GM23338 (cell line): ENCODE results near the gene ADGRD1. TPM values are rescaled to one million over a fixed set of nuclear protein-coding genes. Genes with fewer than 3 reads are reported as not detected.

Experiments used
- ATAC-seq: fragments of 200-7000 bp; cut with Tn5 transposase; 3 replicates; pipeline ENCODE4 v1.9.1; 2020
- DNase-seq: peaks from one replicate; pipeline ENCODE4 v3.0.0-alpha.2; 2015; ENCODE audit warnings: low spot score
- H2AFZ ChIP-seq: fragments of 200-600 bp; sonication (generic); 2 replicates; pipeline ENCODE4 v1.8.0; 2016; ENCODE audit warnings: antibody characterized with exemption, mild to moderate bottlenecking, moderate library complexity
- H3F3A ChIP-seq: fragments of 200-600 bp; sonication (generic); replicated peaks from 2 replicates; pipeline ENCODE4 v1.8.0; 2017; ENCODE audit warnings: antibody characterized with exemption, mixed run types, low read depth
- H3K27ac ChIP-seq: fragments of 200-600 bp; sonication (generic); 2 replicates; pipeline ENCODE4 v1.6.1; 2016; ENCODE audit warnings: low read depth
- H3K27me3 ChIP-seq: fragments of 200-600 bp; sonication (generic); 2 replicates; pipeline ENCODE4 v1.8.0; 2016; ENCODE audit warnings: mild to moderate bottlenecking, mixed run types, moderate library complexity; ENCODE audit not compliant: insufficient read depth
- H3K36me3 ChIP-seq: fragments of 200-600 bp; sonication (generic); 2 replicates; pipeline ENCODE4 v1.8.0; 2016; ENCODE audit warnings: mild to moderate bottlenecking; ENCODE audit not compliant: insufficient read depth
- H3K4me1 ChIP-seq: fragments of 200-600 bp; sonication (generic); 2 replicates; pipeline ENCODE4 v1.8.0; 2016; ENCODE audit warnings: mild to moderate bottlenecking, moderate library complexity; ENCODE audit not compliant: insufficient read depth
- H3K4me2 ChIP-seq: fragments of 200-600 bp; sonication (generic); 2 replicates; pipeline ENCODE4 v1.7.1; 2017; ENCODE audit warnings: mixed run types
- H3K4me3 ChIP-seq: fragments of 200-600 bp; sonication (generic); 2 replicates; pipeline ENCODE4 v1.6.1; 2016; ENCODE audit warnings: mixed run types
- H3K79me2 ChIP-seq: fragments of 200-600 bp; sonication (generic); replicated peaks from 2 replicates; pipeline ENCODE4 v1.8.0; 2017; ENCODE audit warnings: mild to moderate bottlenecking; ENCODE audit not compliant: insufficient read depth
- H3K9me2 ChIP-seq: fragments of 200-600 bp; sonication (generic); 2 replicates; pipeline ENCODE4 v1.8.0; 2017; ENCODE audit not compliant: insufficient read depth
- H4K20me1 ChIP-seq: fragments of 200-600 bp; sonication (generic); replicated peaks from 2 replicates; pipeline ENCODE4 v1.8.0; 2017; ENCODE audit warnings: mild to moderate bottlenecking; ENCODE audit not compliant: insufficient read depth
- H3K27ac Mint-ChIP-seq: 2 replicates; pipeline ENCODE4 v1.8.0; 2020; ENCODE audit warnings: inconsistent platforms, mild to moderate bottlenecking, moderate library complexity, mixed read lengths
- H3K27me3 Mint-ChIP-seq: 3 replicates; pipeline ENCODE4 v1.8.0; 2022; ENCODE audit warnings: low read depth, mild to moderate bottlenecking, moderate library complexity, mixed read lengths, inconsistent platforms; ENCODE audit not compliant: insufficient read depth, poor library complexity
- H3K36me3 Mint-ChIP-seq: 3 replicates; pipeline ENCODE4 v1.8.0; 2021; ENCODE audit warnings: low read depth, mild to moderate bottlenecking, inconsistent platforms, moderate library complexity, mixed read lengths
- H3K4me1 Mint-ChIP-seq: 3 replicates; pipeline ENCODE4 v1.8.0; 2020; ENCODE audit warnings: mild to moderate bottlenecking, inconsistent platforms, mixed read lengths
- H3K4me3 Mint-ChIP-seq: 3 replicates; pipeline ENCODE4 v1.8.0; 2021; ENCODE audit warnings: moderate library complexity, mild to moderate bottlenecking, inconsistent platforms, mixed read lengths
- H3K9me3 Mint-ChIP-seq: 3 replicates; pipeline ENCODE4 v1.8.0; 2020; ENCODE audit warnings: moderate library complexity, mild to moderate bottlenecking, inconsistent platforms, mixed read lengths
- CREB1 ChIP-seq: fragments of 250-450 bp; sonication (Bioruptor Pico); IDR thresholded peaks from 2 replicates; pipeline ENCODE4 v1.5.0; 2020; ENCODE audit warnings: low read depth, mild to moderate bottlenecking, moderate library complexity
- EZH2phosphoT487 ChIP-seq: fragments of 200-600 bp; sonication (generic); IDR thresholded peaks from one replicate; pipeline ENCODE4 v1.8.1; 2018; ENCODE audit warnings: antibody characterized with exemption; ENCODE audit not compliant: unreplicated experiment
- JUNB ChIP-seq: IDR thresholded peaks from one replicate; pipeline ENCODE4 v1.6.1; 2016; ENCODE audit warnings: antibody characterized with exemption; ENCODE audit not compliant: unreplicated experiment
- POLR2AphosphoS5 ChIP-seq: IDR thresholded peaks from 2 replicates; pipeline ENCODE4 v1.6.1; 2016; ENCODE audit warnings: antibody characterized with exemption, low read depth
- ZNF114 ChIP-seq: fragments of 250-450 bp; sonication (Bioruptor Pico); IDR thresholded peaks from 2 replicates; pipeline ENCODE4 v1.5.0; 2020; ENCODE audit warnings: mild to moderate bottlenecking, moderate library complexity
- ZNF331 ChIP-seq: fragments of 250-450 bp; sonication (Bioruptor Pico); IDR thresholded peaks from 2 replicates; pipeline ENCODE4 v1.5.0; 2020; ENCODE audit warnings: low read depth, mild to moderate bottlenecking, moderate library complexity
- polyA plus RNA-seq: library from polyadenylated mRNA; unstranded; fragments of >200 nt; fragmentation: Nextera tagmentation; extraction: Ambion mirVana; gene quantifications from 2 replicates; pipeline ENCODE4 v1.2.1, GENCODE V29; 2016
- total RNA-seq: library from RNA; depleted of rRNA; stranded (reverse); fragments of >200 nt; shearing (Covaris generic); gene quantifications from 2 replicates; pipeline ENCODE4 v1.2.3, GENCODE V29; 2014
- TF ChIP-seq, protein P1 (sequence below): IDR thresholded peaks from one replicate; pipeline ENCODE4 v1.6.1; 2018; ENCODE audit warnings: antibody characterized with exemption; ENCODE audit not compliant: unreplicated experiment
- TF ChIP-seq, protein P2 (sequence below): fragments of 250-450 bp; sonication (Bioruptor Pico); IDR thresholded peaks from 2 replicates; pipeline ENCODE4 v1.5.0; 2020; ENCODE audit warnings: mild to moderate bottlenecking, moderate library complexity
- TF ChIP-seq, protein P3 (sequence below): IDR thresholded peaks from 2 replicates; pipeline ENCODE4 v1.6.1; 2016; ENCODE audit warnings: antibody characterized with exemption
- TF ChIP-seq, protein P4 (sequence below), 2 experiments: fragments of 200-600 bp in 1 of 2; sonication (generic) in 1 of 2; conservative IDR thresholded peaks; 2 replicates each; pipeline versions ENCODE4 v1.5.1 to v1.6.1; 2016 to 2017; ENCODE audit warnings: antibody characterized with exemption in 2 of 2, low read depth in 2 of 2, mild to moderate bottlenecking in 2 of 2, moderate library complexity in 1 of 2

ADGRD1 gene
- total and polyA plus RNA-seq, 2 experiments from 2014 or later, result 1.4 TPM; not detected in 1

DNA sequence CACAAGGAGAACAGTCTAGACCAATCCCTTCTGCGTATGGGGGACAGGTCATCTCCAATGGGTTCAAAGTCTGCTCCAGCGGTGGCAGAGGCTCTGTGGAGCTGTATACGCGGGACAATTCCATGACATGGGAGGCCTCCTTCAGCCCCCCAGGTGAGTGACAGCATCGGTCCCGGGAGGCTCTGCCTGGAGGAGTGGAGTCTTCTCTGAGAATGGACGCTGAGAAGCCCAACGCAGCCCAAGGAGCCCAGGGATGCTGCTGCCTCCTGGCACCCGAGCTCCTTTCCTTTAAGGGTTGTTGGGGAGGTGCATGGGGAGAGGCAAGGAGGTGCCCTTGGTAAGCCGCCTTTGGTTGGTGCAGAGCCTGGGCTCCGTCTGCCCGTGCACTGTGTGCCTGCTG is 28.2 kb downstream of the ADGRD1 start:
- Histone ChIP-seq H3K4me1 (no peaks in the 10 kb centered on the region), H3K79me2 (no peaks in the 10 kb centered on the region), H3K4me3 (no peak overlapping the region), H3K27me3 (no peaks in the 10 kb centered on the region), H3K36me3 (no peaks in the 10 kb centered on the region), H3K9me2 (no peaks in the 10 kb centered on the region), H2AFZ (no peak overlapping the region), H3K4me2 (no peak overlapping the region), H3K27ac (no peak overlapping the region), H3F3A (no peaks in the 10 kb centered on the region), H4K20me1 (no peaks in the 10 kb centered on the region)
- TF ChIP-seq ZNF114 (CRISPR knock-in tag), result no peak
- no peak for TF ChIP-seq POLR2AphosphoS5
- TF ChIP-seq, protein P1, sequence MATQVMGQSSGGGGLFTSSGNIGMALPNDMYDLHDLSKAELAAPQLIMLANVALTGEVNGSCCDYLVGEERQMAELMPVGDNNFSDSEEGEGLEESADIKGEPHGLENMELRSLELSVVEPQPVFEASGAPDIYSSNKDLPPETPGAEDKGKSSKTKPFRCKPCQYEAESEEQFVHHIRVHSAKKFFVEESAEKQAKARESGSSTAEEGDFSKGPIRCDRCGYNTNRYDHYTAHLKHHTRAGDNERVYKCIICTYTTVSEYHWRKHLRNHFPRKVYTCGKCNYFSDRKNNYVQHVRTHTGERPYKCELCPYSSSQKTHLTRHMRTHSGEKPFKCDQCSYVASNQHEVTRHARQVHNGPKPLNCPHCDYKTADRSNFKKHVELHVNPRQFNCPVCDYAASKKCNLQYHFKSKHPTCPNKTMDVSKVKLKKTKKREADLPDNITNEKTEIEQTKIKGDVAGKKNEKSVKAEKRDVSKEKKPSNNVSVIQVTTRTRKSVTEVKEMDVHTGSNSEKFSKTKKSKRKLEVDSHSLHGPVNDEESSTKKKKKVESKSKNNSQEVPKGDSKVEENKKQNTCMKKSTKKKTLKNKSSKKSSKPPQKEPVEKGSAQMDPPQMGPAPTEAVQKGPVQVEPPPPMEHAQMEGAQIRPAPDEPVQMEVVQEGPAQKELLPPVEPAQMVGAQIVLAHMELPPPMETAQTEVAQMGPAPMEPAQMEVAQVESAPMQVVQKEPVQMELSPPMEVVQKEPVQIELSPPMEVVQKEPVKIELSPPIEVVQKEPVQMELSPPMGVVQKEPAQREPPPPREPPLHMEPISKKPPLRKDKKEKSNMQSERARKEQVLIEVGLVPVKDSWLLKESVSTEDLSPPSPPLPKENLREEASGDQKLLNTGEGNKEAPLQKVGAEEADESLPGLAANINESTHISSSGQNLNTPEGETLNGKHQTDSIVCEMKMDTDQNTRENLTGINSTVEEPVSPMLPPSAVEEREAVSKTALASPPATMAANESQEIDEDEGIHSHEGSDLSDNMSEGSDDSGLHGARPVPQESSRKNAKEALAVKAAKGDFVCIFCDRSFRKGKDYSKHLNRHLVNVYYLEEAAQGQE, result no peak
- no peak for TF ChIP-seq JUNB
- TF ChIP-seq, protein P2, sequence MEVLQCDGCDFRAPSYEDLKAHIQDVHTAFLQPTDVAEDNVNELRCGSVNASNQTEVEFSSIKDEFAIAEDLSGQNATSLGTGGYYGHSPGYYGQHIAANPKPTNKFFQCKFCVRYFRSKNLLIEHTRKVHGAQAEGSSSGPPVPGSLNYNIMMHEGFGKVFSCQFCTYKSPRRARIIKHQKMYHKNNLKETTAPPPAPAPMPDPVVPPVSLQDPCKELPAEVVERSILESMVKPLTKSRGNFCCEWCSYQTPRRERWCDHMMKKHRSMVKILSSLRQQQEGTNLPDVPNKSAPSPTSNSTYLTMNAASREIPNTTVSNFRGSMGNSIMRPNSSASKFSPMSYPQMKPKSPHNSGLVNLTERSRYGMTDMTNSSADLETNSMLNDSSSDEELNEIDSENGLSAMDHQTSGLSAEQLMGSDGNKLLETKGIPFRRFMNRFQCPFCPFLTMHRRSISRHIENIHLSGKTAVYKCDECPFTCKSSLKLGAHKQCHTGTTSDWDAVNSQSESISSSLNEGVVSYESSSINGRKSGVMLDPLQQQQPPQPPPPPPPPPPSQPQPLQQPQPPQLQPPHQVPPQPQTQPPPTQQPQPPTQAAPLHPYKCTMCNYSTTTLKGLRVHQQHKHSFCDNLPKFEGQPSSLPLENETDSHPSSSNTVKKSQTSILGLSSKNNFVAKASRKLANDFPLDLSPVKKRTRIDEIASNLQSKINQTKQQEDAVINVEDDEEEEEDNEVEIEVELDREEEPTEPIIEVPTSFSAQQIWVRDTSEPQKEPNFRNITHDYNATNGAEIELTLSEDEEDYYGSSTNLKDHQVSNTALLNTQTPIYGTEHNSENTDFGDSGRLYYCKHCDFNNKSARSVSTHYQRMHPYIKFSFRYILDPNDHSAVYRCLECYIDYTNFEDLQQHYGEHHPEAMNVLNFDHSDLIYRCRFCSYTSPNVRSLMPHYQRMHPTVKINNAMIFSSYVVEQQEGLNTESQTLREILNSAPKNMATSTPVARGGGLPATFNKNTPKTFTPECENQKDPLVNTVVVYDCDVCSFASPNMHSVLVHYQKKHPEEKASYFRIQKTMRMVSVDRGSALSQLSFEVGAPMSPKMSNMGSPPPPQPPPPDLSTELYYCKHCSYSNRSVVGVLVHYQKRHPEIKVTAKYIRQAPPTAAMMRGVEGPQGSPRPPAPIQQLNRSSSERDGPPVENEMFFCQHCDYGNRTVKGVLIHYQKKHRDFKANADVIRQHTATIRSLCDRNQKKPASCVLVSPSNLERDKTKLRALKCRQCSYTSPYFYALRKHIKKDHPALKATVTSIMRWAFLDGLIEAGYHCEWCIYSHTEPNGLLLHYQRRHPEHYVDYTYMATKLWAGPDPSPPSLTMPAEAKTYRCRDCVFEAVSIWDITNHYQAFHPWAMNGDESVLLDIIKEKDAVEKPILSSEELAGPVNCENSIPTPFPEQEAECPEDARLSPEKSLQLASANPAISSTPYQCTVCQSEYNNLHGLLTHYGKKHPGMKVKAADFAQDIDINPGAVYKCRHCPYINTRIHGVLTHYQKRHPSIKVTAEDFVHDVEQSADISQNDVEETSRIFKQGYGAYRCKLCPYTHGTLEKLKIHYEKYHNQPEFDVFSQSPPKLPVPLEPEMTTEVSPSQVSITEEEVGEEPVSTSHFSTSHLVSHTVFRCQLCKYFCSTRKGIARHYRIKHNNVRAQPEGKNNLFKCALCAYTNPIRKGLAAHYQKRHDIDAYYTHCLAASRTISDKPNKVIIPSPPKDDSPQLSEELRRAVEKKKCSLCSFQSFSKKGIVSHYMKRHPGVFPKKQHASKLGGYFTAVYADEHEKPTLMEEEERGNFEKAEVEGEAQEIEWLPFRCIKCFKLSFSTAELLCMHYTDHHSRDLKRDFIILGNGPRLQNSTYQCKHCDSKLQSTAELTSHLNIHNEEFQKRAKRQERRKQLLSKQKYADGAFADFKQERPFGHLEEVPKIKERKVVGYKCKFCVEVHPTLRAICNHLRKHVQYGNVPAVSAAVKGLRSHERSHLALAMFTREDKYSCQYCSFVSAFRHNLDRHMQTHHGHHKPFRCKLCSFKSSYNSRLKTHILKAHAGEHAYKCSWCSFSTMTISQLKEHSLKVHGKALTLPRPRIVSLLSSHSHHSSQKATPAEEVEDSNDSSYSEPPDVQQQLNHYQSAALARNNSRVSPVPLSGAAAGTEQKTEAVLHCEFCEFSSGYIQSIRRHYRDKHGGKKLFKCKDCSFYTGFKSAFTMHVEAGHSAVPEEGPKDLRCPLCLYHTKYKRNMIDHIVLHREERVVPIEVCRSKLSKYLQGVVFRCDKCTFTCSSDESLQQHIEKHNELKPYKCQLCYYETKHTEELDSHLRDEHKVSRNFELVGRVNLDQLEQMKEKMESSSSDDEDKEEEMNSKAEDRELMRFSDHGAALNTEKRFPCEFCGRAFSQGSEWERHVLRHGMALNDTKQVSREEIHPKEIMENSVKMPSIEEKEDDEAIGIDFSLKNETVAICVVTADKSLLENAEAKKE (CRISPR knock-in tag), result no peak
- TF ChIP-seq EZH2phosphoT487, result no peak
- TF ChIP-seq CREB1, result no peak
- no peak for TF ChIP-seq ZNF331
- TF ChIP-seq, protein P3, sequence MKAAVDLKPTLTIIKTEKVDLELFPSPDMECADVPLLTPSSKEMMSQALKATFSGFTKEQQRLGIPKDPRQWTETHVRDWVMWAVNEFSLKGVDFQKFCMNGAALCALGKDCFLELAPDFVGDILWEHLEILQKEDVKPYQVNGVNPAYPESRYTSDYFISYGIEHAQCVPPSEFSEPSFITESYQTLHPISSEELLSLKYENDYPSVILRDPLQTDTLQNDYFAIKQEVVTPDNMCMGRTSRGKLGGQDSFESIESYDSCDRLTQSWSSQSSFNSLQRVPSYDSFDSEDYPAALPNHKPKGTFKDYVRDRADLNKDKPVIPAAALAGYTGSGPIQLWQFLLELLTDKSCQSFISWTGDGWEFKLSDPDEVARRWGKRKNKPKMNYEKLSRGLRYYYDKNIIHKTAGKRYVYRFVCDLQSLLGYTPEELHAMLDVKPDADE, result no peak
- TF ChIP-seq, protein P4, sequence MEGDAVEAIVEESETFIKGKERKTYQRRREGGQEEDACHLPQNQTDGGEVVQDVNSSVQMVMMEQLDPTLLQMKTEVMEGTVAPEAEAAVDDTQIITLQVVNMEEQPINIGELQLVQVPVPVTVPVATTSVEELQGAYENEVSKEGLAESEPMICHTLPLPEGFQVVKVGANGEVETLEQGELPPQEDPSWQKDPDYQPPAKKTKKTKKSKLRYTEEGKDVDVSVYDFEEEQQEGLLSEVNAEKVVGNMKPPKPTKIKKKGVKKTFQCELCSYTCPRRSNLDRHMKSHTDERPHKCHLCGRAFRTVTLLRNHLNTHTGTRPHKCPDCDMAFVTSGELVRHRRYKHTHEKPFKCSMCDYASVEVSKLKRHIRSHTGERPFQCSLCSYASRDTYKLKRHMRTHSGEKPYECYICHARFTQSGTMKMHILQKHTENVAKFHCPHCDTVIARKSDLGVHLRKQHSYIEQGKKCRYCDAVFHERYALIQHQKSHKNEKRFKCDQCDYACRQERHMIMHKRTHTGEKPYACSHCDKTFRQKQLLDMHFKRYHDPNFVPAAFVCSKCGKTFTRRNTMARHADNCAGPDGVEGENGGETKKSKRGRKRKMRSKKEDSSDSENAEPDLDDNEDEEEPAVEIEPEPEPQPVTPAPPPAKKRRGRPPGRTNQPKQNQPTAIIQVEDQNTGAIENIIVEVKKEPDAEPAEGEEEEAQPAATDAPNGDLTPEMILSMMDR (conservative IDR thresholded peaks at IDR 0.05; ENCODE audit: low read depth in 2 of 2), result no peak
- ATAC-seq (no peak), DNase-seq (no peak)
- Mint-ChIP-seq H3K4me3 (no peak overlapping the region), H3K9me3 (no peaks in the 10 kb centered on the region), H3K36me3 (no peaks in the 10 kb centered on the region), H3K4me1 (peaks cover 8% of the 10 kb centered on the region; the same call in 2 of the 3 replicates), H3K27ac (no peak overlapping the region), H3K27me3 (peaks cover 5% of the 10 kb centered on the region)
